Measurements from ENCODE around the gene FGGY. TPM values are rescaled to one million over a fixed set of nuclear protein-coding genes. Genes with fewer than 3 reads are reported as not detected.

Gene FGGY
- total RNA-seq, 4 donors from 2014 or later, result 23.3 to 26.4 (median 25.3) TPM

GRCh38 chr1:59276439-59276851, 20.4 kb upstream of the FGGY start:
- no peak overlapping the region for H3K4me3 ChIP-seq
- H3K9me3 ChIP-seq, result no peaks in the 10 kb centered on the region
- no peak overlapping the region for H3K27ac ChIP-seq (replicated peaks in 1 of 4)
- no peaks in the 10 kb centered on the region for H3K36me3 ChIP-seq
- WGBS, result 77% methylated on average over 3 of the region's 3 CpGs
- TF ChIP-seq CTCF (IDR thresholded peaks at IDR 0.05) (no peak), POLR2A (IDR thresholded peaks at IDR 0.05; ENCODE audit: low read depth) (no peak), EP300 (IDR thresholded peaks at IDR 0.05) (no peak), POLR2AphosphoS5 (IDR thresholded peaks at IDR 0.05) (no peak)
- no peak for DNase-seq (ENCODE audit: extremely low spot score)
- peaks cover 0 to 10% (median 7%) of the 10 kb centered on the region in 4 donors for H3K4me1 ChIP-seq
- no peaks in the 10 kb centered on the region for H3K27me3 ChIP-seq
- intact Hi-C loops (cut with DNase I), result no loop called here

- no peak for DNase-seq (ENCODE audit: extremely low spot score)
- intact Hi-C loops (cut with DNase I), result no loop called here
- TF ChIP-seq POLR2A (IDR thresholded peaks at IDR 0.05; ENCODE audit: low read depth) (no peak), EP300 (IDR thresholded peaks at IDR 0.05) (no peak), CTCF (IDR thresholded peaks at IDR 0.05) (no peak), POLR2AphosphoS5 (IDR thresholded peaks at IDR 0.05) (no peak)
- Histone ChIP-seq H3K4me3 (no peak overlapping the region), H3K27me3 (no peaks in the 10 kb centered on the region), H3K36me3 (no peaks in the 10 kb centered on the region), H3K4me1 (no peaks in the 10 kb centered on the region), H3K9me3 (no peaks in the 10 kb centered on the region), H3K27ac (replicated peaks in 1 of 4) (no peak overlapping the region)
- whole genome bisulfite sequencing, result 94% methylated on average over 2 of the region's 2 CpGs
Measured at GRCh38 chr1:59278780-59279354, 18.0 kb upstream of the FGGY start.

- no peak for TF ChIP-seq CTCF (IDR thresholded peaks at IDR 0.05)
- intact Hi-C loops (cut with DNase I), result no loop called here
- 75% methylated on average over 5 of the region's 5 CpGs for WGBS
- H3K36me3 ChIP-seq, result no peaks in the 10 kb centered on the region
- H3K9me3 ChIP-seq, result no peaks in the 10 kb centered on the region
- no peak overlapping the region for H3K4me3 ChIP-seq
- H3K27me3 ChIP-seq, result no peaks in the 10 kb centered on the region
- no peak for DNase-seq (ENCODE audit: extremely low spot score)
- H3K4me1 ChIP-seq, result no peaks in the 10 kb centered on the region
- no peak overlapping the region for H3K27ac ChIP-seq (replicated peaks in 1 of 4)
Measured at GRCh38 chr1:59279645-59280044, 17.2 kb upstream of the FGGY start.

GRCh38 chr1:59282951-59283350, 13.9 kb upstream of the FGGY start:
- H3K4me1 ChIP-seq, result no peaks in the 10 kb centered on the region
- no peak overlapping the region for H3K4me3 ChIP-seq
- DNase-seq (ENCODE audit: extremely low spot score), result no peak
- H3K9me3 ChIP-seq, result no peaks in the 10 kb centered on the region
- no peak overlapping the region for H3K27ac ChIP-seq (replicated peaks in 1 of 4)
- H3K36me3 ChIP-seq, result no peaks in the 10 kb centered on the region
- 68% methylated on average over 1 of the region's 1 CpG for WGBS
- TF ChIP-seq POLR2A (IDR thresholded peaks at IDR 0.05; ENCODE audit: low read depth) (no peak), CTCF (IDR thresholded peaks at IDR 0.05) (no peak), EP300 (IDR thresholded peaks at IDR 0.05) (no peak), POLR2AphosphoS5 (IDR thresholded peaks at IDR 0.05) (no peak)
- intact Hi-C loops (cut with DNase I), result no loop called here
- no peaks in the 10 kb centered on the region for H3K27me3 ChIP-seq

- Histone ChIP-seq H3K27ac (replicated peaks in 1 of 4) (no peak overlapping the region), H3K9me3 (no peaks in the 10 kb centered on the region), H3K27me3 (no peaks in the 10 kb centered on the region), H3K36me3 (no peaks in the 10 kb centered on the region), H3K4me3 (no peak overlapping the region), H3K4me1 (no peaks in the 10 kb centered on the region)
- TF ChIP-seq EP300 (IDR thresholded peaks at IDR 0.05), result no peak
- TF ChIP-seq CTCF (IDR thresholded peaks at IDR 0.05), result no peak
- no peak for TF ChIP-seq POLR2A (IDR thresholded peaks at IDR 0.05; ENCODE audit: low read depth)
- no peak for TF ChIP-seq POLR2AphosphoS5 (IDR thresholded peaks at IDR 0.05)
- DNase-seq (ENCODE audit: extremely low spot score), result no peak
- intact Hi-C loops (cut with DNase I), result no loop called here
- WGBS, result 93% methylated on average over 4 of the region's 4 CpGs
Measured at GRCh38 chr1:59285691-59286090, 11.2 kb upstream of the FGGY start.

Measured in esophagus muscularis mucosa (tissue), 4 donors.